ENCODE measurements around the gene TMEM174.

TMEM174 gene

GRCh38 chr5:73172951-73173350 is at the start of gene TMEM174:
Gene TMEM174, plus strand, starts transcription at chr5:73173193. Its CDS starts 51 bp downstream, at chr5:73173244.
- DNase-seq: no peak

- no peak for DNase-seq
Measured at GRCh38 chr5:73125289-73125688, 47.7 kb upstream of the TMEM174 start.

- DNase-seq: no peak
Measured at GRCh38 chr5:73126381-73126780, 46.6 kb upstream of the TMEM174 start.

GRCh38 chr5:73126957-73127356 is 46.0 kb upstream of the TMEM174 start:
- no peak for DNase-seq

DNA sequence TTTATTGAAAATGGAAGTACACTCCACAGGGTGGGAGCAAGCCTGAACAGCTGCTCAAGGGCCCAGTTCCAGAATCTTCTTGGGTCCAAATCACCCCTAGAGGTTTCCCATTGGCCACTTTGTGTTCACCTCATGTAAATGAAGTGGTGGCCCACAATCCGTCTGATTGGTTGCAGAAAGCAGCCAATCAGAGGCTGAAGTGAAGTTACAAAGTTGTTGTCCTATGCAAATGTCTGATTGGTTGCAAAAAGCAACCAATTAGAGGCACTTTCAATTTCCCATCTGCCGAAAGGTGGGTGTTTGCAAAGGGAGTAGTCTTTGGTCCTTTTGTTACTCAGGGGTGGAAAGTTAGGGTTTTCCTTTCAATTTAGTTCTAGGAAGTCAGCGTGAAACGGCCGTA is 43.9 kb upstream of the TMEM174 start:
- DNase-seq: no peak

GRCh38 chr5:73130811-73131210 is 42.2 kb upstream of the TMEM174 start:
- no peak for DNase-seq

GRCh38 chr5:73131711-73132425 is 41.1 kb upstream of the TMEM174 start:
- no peak for DNase-seq

DNA sequence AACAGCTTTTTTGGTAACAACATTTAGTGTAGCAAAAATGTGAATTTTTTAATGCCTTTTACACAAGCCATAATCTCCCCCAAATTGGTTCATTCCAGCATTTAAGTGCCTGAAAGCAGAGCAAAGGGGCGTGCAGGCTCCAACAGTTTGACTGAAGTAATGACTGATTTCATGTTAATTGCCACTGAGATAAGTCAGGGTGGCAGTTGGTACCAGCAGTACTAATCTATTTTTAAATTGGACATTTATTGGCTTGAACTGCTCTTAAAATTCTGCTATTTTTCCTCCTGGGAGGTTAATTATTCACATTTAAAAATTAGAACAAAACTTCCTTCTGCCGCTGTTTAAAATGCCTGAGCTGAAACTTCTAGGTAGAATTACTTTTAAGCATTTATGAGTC is 40.2 kb upstream of the TMEM174 start:
- no peak for DNase-seq

DNA sequence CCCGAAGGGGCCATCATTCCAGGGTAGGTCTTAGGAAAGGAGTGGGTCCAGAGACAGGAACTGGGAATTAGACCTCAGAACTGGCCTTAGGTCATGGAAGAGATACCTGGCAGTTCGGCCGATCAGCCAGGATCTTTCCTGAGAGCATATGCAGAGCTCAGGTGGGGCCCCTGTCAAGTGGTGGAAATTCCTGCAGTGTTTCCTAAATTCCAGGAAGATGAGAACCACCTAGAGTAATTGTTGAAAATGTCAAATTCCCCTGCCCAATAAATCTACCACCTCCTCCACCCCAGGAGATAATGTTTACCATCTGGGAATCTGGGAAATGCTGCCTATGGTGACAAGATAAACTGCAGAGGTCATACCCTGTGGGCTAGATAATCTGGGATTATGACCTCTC is 38.0 kb upstream of the TMEM174 start:
- DNase-seq: no peak

GRCh38 chr5:73135429-73136054 is 37.5 kb upstream of the TMEM174 start:
- no peak for DNase-seq

GRCh38 chr5:73136055-73136562 is 36.9 kb upstream of the TMEM174 start:
- no peak for DNase-seq

GRCh38 chr5:73137563-73138530 is 35.1 kb upstream of the TMEM174 start:
- DNase-seq: no peak

DNA sequence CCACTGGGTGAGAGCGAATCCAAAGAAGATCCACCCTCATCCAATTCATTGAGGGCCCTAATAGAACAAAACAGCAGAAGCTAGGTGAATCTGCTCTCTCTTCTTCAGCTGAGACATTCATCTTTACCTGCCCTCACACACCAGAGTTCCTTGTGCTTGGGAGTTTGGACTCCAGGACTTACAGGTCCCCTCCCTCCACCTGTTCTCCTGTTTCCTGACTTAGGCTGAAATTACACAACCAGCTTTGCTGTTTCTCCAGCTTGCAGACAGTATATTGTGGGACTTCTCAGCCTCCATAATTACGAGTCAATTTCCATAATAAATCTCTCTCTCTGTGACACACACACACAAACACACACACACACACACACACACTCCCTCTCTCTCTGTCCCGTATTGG is 33.5 kb upstream of the TMEM174 start:
- DNase-seq: no peak

GRCh38 chr5:73140801-73141200 is 32.2 kb upstream of the TMEM174 start:
- no peak for DNase-seq

- DNase-seq: no peak
Measured at GRCh38 chr5:73142035-73142434, 31.0 kb upstream of the TMEM174 start.

DNA sequence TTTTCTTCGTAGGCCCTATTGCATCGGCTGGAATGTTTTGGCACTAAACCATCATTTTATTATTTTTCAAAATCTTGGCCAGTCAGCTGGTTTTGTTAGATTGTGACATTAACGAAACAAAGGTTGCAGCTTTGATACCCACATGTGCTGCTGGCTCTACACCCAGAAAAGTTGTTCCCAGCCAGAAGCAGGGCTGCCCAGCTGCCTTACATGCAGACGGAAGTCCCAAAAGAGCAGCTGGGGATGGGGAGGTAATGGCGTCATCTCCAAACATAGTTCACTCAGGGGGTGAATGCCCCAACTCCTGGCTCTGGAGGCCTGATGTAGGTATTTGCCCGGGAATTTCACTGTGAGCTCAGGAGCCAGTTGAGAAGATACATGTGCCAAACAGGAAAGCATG is 29.3 kb upstream of the TMEM174 start:
- no peak for DNase-seq

DNA sequence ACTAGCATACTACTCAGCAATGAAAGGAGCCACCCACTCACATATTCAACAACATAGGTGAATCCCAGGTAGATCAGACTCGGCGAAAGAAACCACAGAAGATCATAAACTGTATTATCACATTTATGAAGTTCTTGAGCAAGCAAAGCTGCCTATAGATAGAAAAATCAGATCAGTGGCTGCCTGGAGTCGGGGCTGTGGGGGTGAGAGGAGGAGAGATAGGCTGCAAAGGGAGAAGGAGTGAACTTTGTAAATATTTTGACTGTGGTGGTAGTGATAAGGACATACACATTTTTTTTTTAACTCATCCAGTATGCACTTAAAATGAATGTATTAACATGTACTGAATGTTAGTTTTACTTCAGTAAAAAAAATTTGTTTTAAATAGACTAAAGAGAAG is 23.5 kb upstream of the TMEM174 start:
- no peak for DNase-seq

- DNase-seq: no peak
Measured at GRCh38 chr5:73150876-73151275, 22.1 kb upstream of the TMEM174 start.

GRCh38 chr5:73151766-73152410 is 21.1 kb upstream of the TMEM174 start:
- DNase-seq: no peak

- DNase-seq: no peak
Measured at GRCh38 chr5:73152411-73153388, 20.3 kb upstream of the TMEM174 start.

DNA sequence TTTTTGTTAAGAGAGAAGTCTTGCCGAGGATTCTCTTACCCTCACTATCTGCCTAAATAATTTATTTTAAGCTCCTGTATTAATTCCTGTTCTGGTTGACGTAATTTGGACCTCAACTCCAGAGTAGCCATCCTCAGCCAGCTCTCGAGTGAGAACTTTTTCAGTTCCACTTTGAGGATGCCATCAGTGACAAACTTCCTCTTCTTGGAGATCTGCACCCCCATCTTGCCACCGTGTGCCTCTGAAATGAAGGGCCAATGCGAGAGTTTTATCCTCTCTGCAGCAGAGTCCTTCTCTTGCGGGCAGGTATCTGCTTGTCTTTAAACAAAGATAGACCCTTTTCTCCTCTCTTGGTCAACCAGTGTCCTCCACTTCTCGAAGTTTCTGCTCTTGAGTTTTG is 19.5 kb upstream of the TMEM174 start:
- DNase-seq: no peak

Measured in stimulated activated CD4-positive, alpha-beta T cell treated with anti-CD3 and anti-CD28 coated beads, Interleukin-12 subunit alpha, Interleukin-12 subunit beta, amount 100 ng/mL, for 4 hours (primary cell).